ENCODE results near the gene CXXC5.

The CXXC5 gene

DNA sequence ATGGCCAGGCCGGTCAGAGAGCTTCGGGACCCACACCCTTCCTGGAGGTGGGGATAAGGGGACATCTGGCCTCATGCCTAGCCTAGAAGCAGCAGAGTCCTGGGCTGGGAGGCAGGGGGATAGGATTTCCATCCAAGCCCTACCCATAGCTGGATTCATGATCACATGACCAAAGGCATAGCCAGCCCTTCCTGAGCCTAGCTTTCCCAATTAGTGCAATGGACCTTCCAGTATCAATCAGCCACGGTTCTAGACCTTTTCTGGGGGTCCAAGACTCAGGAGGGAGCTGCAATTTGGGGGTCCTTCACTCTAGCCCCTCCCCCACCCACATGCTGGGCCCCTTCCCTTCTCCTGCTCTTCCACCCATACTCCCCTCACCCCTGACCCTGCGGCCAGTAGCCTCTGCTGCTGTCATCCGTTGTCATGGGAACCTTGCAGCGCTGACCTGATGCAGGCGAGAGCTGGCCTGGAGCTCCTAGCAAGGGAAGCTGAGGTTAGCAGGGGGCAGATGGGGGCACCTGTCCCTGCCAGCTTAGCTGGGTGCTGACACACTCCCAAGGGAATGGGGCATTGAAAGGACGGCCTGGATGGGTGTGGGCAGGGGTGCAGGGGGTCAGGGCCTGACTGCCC is 44.6 kb downstream of the CXXC5 start:
- DNase-seq (ENCODE audit: low read depth in 3 of 3), result no peak

DNA sequence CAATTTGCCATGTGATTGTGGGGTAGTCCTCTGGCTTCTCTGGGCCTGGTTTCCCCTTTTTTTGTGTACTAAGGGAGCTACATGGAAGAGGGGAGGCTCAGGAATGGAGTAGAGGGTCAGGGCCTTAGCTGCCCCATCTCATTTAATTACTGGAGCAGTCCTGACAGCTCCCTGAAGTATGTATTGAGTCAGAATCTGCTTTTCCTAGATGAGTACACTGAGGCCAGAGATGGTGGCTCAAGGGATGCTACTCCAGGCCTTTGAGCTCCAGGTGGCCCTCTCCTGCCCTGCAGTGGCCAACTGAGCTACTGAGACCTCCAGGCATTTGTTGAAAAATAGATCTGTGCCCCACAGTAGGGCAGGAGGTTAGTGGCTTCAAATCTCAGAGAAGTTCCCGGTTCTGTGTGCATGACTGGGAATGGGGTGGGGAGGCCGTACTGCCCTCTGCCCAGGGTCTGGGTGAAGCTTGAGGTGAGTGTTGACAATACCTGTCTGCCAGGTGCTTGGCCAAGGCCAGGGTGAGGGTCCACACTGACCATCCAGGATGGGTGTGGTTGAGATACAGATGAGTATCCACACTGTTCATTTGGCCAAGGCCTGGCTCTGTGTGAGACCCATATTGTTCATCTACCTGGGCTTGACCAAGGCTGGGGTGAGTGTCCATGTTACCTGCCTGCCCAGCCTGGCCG is 45.7 kb downstream of the CXXC5 start:
- no peak for DNase-seq (ENCODE audit: low read depth in 3 of 3)

DNA sequence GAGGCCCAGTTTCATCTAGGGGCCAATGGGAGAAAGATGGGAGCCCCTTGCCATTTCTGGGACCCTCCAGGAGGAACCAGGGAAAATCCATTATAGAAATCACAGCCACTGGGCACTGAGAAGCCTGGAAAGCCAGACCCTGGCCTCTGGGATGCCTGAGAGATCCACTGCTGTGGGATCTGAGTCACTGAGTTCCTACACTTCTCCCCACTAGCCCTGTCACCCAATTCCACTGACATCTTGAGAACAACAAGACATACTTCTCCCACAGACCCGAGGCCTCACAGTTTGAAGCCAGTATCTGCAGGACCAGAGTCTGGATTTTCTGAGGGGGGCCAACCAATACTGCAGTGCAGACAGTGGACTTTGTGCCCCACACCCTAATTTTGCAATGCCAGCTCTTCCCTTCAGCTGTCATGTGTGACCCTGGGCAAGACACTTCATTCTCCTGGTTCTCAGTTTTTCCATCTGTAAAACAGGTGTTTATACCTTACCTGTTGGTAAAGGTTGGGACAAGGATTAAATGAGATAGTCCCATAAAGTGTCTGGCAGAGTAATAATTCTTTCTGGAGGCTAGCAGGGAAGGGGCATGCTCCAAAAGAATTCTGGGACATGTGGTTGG is 46.5 kb downstream of the CXXC5 start:
- DNase-seq (ENCODE audit: low read depth in 3 of 3), result no peak

DNA sequence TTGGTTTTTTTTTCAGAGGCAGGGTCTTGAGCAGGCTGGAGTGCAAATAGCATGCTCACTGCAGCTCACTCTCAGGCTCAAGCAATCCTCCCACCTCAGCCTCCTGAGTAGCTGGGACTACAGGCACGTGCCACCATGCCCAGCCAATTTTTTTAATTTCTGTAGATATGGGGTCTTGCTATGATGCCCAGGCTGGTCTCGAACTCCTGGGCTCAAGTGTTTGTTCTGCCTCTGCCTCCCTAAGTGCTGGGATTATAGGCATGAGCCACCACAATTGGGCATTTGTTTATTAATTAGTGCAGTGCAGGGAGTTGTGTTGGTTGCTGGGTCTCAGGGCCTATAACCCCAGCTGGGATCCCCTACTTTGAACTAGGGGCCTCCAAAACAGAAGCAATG is 47.0 kb downstream of the CXXC5 start:
- DNase-seq (ENCODE audit: low read depth in 3 of 3), result no peak

DNA sequence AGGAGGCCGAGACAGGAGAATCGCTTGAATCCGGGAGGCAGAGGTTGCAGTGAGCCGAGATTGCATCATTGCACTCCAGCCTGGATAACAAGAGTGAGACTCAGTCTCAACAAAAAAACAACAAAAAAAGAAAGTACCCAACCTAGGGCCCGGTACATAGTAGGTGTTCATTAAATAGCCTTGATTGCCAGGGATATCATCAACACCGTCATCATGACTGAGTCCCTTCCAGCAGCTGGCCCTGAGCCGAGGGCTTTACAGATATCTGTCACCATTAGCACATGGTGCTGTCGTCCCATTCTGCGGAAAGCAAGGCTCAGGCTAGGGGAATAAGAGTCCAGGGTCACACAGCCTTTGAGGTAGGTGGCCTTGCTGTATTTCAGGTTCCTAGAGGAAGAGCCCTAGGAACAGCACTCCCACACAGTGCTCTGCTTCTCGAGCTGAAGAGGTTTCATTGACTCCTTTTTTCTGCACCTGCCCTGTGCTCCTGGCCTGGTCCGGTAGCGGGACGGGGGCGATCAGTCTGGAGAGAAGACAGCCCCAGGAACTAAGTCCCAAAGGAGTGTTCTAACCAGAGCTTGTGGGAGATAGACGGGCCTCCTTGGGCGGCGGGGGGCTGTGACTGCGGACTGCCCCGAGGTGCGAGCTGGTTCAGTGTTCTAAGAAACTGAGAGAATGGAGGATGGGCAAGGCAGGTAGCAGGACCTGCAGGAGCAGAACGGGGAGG is 48.2 kb downstream of the CXXC5 start:
- no peak for DNase-seq (ENCODE audit: low read depth in 3 of 3)

DNA sequence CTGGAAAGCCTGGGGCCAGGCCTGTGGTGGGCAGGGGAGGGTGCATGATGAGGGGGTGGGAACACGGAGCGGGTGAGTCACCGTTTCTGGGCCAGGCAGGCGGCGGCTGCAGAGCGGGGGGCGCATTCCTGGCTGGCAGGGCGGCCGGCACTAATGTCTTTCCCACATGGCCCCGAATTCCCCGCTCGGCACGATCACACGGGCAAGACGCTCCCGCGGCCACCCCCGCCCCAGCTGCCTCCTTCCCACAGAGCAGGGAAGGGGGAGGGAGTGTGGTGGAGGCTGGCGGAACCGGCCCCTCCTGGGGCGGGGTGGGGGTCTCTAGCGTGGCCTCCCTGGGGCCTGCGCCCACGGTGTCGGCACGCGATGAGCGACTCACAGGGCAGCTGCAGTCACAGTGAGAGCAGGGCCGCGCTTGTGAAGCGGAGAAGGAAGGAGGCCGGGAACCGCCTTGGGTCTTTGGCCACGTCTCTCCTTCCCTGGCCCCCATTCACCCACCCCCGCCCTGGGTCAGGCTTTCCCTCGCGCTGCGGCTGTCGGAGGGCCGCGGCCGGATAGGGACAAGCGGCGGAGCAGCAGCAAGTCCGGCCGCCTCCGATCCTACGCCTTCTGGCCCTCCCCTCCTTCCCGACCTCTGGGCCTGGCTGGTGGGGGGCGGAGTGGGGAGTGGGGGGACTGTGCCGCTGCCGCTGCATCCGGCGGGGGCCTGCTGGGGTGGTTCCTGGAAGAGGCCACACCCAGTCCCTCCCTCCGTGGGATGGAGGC is 48.9 kb downstream of the CXXC5 start:
- DNase-seq (ENCODE audit: low read depth in 3 of 3), result peak in 1 of 3 donors; percentile 18

DNA sequence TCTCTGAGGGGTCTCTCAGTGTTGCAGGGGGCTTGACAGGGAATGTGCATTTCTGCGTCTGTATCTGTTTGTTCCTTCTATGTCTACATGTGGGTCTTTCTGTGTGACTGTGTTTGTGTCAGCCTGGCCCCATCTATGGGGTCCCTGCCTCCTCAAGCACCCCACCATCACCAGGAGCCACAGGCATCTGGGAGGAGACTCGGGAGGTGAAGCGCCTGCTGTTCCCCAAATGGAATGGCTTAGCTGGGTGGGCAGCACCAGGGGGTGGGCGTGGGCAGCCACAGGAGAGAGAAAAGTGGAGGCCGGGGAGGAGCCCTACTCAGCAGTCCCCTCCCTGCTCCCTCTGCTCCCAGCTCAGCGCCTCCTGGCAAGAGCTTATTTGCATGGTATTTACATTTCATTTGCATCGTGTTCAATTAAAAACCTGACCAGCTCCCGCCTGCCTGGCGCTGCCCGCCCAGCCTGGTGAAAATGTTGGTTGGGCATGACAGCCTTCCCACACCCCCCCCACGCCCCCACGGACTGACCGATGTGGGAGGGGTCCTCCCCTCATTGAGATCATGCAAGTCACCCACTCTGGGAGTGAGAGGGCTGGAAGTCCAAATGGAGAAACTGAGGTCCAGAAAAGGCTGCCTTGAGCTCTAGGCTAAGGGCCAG is 50.5 kb downstream of the CXXC5 start:
- no peak for DNase-seq (ENCODE audit: low read depth in 3 of 3)

DNA sequence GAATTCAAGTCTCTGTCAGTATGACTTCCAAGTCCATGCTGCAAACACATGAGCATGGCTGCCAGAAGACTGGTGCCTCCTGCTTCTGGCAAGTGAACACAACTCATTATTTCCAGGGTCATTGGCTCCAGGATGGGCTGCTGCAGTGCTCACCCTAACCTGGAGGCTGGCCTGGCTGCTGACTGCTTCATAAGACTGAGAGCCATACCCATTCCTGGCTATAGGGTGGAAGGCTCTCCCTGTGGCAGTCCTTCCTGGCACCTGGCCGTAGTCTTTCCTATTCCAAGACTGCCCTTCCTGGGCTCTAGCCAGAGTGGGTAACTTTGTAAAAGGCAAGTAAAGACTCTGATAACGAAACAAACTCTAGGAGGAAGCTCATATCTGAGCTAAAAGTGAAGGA is 51.2 kb downstream of the CXXC5 start:
- DNase-seq (ENCODE audit: low read depth in 3 of 3), result no peak

DNA sequence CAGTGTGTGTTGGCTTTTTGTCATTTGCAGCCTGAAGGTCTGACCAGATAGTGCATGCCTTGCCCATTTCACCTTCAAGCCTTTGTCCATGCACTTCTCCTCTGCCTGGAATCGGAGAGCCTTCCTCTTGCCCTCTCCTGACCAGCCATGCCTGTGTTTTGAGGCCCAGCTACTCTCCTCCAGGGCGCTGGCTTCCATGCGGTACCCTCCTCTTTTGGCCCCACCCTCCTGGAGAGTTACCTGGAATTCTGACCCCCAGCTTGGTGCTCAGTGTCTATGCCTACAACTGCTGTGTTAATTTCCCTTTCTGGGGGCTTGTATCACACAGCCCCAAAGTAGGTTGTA is 52.5 kb downstream of the CXXC5 start:
- no peak for DNase-seq (ENCODE audit: low read depth in 3 of 3)

DNA sequence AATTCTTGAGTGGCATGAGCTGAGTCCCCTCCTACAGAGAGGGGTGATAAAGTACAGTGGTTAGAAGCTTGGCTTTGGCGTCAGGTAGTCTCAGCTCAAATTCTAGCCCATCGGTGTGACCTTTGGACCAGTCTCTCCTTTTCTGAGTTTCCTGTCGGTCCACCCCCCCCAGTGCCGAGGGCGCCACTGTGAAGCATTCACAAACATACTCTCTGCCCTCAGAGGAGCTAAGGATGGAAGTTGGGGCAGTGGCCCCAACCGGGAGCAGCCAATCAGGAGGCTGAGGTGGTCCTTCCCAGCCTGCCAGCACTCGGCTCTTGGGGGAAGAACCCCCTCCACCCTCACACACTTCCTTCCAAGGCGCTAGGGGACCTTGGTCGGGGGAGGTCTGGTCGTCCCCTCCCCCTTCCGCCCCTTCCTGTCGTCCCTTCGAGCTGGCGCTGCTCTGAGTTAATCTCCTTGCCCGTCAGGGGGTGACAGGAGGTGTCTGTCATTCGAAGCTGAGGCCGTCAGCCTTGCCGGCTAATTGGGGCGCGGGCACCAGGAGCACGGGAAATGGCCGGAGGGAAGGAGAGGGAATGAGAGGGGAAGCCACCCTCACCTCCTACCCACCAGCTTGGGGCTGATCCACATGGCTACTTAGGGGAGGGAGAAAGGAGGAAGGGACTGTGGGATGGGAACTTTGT is 53.0 kb downstream of the CXXC5 start:
- no peak for DNase-seq (ENCODE audit: low read depth in 3 of 3)

DNA sequence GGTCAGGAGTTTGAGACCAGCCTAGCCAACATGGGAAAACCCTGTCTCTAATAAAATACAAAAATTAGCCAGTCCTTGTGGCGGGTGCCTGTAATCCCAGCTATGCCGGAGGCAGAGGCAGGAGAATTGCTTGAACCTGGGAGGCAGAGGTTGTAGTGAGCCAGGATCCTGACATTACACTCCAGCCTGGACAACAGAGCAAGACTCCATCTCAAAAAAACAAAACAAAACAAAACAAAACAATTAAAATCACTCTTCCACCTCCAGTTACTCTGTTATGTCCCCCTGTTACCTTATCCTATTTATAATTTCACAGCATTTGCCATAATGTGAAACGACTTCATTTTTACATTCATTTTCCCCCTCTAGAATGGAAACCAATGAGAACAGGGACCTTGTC is 54.4 kb downstream of the CXXC5 start:
- no peak for DNase-seq (ENCODE audit: low read depth in 3 of 3)

DNA sequence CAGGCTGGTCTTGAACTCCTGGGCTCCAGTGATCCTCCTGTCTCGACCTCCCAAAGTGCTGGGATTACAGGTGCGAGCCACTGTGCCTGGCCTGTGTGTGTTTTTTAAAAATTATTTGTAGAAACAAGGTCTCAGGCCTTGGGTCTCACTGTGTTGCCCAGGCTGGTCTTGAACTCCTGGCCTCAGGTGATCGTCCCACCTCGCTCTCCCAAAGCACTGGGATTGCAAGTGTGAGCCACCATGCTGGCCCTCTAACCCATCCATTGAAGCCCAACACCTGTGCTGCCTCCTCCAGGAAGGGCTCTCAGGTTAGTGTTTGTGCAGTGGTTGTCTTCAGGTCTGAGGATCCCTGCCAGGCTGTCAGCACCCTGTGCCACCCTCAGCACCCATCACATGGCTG is 56.6 kb downstream of the CXXC5 start:
- no peak for DNase-seq (ENCODE audit: low read depth in 3 of 3)

DNA sequence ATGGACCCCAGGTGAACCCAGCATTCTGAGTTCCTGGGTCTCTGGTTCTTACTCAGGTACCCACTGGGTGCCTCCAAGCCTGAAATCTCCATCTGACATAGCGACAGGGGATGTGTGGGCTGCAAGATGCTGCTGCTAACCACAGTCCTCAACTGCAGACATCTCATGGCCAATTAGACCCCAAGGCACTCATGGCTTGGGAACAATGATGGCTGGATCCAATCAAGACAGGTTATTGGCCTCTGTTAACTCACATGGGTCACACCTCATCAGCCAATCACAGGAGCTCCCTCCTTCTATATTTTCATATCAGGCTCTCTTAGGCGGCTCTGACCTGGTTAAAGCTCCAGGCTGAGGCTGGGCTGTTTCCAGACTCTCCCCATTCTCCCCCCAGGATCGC is 57.0 kb downstream of the CXXC5 start:
- no peak for DNase-seq (ENCODE audit: low read depth in 3 of 3)

DNA sequence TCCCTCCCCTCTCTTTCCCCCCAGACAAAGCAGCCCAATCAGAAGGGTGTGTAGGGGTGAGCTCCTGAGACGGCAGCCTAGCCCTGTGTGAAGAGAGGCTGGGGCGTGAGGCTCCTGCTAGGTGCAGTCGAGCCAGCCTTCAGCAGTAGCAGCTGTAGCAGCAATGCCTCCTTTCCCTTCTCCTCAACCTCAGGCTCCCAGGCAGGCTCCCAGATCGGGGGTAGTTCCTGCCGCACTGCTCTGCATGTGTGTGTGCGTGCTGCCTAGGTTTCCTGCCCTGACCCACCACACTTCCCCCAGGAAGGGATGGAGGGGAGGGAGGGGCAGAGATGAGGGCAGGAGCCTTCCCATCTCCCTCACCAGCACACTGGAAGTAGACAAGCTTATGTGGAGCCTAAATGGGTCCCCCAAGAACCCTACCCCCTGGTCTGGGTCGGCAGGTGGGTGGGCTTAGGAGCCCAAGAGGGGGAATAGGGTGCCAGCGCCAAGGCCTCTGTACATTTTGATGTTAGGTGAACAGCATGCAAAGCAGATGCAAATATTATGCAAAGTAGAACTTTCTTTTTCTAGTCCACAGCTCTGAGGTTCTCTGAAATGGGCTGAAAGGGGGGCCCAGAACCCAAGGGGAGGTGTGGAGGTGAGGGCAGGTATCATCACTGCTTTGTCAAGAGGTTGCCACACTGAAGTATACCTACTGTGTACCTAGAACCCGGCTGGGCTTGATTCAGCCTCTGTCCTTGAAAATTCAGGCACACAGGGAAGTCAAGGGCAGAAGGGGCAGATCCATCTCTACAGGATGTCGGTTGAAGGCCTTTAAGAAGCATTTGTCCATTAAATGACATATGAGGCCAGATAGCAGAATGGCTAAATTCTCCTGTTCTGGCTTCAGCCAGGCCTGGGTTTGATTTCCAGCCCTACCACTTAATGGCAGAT is 57.8 kb downstream of the CXXC5 start:
- DNase-seq (ENCODE audit: low read depth in 3 of 3), result no peak

DNA sequence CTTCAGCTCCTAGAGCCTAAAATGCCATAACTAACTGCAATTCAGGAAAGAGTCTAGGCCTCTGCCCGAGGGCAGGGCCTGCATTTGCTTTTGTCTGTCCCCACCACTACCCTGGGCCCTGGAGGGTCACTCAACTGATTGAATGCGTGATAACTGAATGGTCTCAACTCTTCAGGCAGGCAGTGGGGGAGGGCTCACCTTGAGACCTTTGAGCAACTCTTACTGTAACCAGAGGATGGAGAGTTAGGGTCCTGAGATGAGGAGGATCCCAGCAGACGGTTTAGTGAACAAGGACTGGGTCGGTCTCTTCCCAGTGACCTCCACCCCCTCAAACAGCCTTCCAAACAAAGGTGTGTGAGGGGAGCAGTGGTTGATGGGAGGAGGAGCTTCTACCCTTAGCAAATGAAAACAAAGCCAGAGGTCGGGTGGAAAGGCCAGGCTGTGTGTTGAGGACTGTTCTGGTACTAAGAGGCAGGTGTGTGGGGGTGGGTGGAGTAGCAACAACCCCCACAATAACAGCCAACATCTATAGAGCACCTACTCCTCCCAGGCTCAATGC is 59.4 kb downstream of the CXXC5 start:
- DNase-seq (ENCODE audit: low read depth in 3 of 3), result no peak

DNA sequence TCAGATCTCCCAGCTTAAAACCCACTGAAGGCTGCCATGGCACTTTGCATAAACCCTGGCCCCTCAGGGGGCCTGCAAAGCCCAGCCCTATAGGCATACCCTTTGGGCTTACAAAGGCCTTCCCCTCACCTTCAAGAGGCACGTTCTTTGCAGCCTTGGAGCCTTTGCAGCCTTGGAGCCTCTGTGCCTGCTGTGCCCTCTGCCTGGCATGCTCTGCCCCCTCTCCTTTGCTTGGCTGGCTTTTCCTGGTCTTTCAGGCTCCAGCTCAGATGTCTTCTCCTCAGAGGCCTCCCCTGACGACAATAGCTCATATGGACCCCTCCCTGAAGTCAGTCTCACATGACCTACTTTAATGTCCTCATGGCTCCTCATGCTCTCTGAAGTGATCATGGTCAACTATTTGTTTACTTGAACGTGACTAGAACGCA is 60.3 kb downstream of the CXXC5 start:
- DNase-seq (ENCODE audit: low read depth in 3 of 3), result no peak

DNA sequence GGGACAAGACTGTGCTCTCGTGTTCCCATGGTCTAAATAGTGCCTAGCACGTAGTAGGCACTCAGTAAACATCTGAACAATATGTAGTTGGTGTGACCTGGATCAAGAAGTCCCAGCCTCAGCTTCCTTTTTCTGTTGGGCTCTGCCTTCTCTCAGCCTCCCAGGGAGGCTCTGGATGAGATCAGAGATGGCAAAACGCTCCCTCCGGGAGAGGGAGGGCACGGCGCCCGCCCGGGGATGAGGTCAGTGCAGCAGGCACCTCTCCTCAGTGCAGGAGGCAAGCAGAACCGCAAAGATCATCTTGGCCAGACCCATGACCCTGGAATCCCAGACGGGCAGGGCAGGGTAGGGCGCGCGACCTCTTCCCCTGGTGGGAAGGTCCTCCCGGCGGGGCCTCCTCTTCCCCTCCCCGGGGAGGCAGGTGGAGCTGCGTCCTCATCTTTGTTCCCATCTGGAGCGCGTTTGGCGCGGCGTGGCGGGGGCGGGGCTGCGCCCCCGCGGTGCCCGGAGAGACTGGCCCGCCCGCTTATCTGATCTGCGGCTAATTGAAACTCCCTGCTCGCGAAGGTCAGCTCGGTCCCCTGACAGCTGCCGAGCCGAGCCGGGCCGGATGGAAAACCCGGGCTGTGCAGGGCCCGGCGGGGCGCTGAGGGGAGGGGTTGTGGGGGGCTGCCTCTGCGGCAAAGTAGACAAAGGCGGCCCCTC is 60.9 kb downstream of the CXXC5 start:
- DNase-seq (ENCODE audit: low read depth in 3 of 3), result no peak

DNA sequence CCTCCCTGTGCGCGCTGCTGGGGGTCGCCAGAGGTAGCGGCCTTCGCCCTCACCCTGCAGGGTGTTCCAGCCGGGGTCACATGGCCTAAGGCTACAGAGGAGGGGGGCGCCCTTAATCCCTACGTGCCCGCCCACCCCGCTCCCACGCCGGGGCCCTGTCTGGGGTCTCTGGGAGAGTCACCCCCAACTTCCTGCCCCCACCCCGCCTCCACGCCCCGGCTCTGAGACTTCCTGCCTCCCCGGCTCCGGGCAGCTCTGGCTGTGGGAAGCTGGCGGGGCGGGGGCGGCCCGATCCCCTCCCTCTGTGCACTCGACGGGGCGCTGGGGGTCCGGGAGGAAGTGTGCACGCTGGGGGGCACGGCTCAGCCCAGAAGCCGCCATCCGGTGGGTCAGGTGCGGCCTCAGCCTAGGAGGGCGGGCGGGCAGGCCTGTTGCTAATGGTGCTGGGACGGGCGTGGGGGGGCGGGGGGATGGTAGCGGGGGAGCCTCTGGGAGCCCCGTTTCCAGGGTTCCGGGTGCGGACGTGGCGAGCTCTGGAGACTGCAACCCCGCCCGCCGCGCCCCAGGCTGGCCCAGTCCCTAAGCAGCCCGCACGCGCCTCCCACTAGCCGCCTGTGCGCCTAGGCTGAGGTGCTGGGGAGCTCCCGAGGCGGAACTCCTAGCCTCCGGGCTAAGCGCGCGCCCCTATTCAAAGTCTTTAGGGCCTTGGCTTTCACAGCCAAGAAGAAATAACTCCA is 61.6 kb downstream of the CXXC5 start:
- DNase-seq (ENCODE audit: low read depth in 3 of 3), result no peak
